B cell (primary cell): ENCODE measurements around the gene DDRGK1. TPM values are rescaled to one million over a fixed set of nuclear protein-coding genes. Genes with fewer than 3 reads are reported as not detected.

Experiments
- ATAC-seq: fragments of 200-7000 bp; cut with Tn5 transposase; one replicate; pipeline ENCODE4 v1.10.0; 2021; ENCODE audit warnings: low read depth, mild to moderate bottlenecking, moderate number of reproducible peaks, moderate library complexity
- CTCF ChIA-PET: fragments of 350-600 bp; sonication (Branson Sonifier 250); formaldehyde crosslinking; loops from one replicate; lab custom pipeline; 2021; ENCODE audit warnings: antibody characterized with exemption, inconsistent platforms; lab: Charles Lee
- POLR2A ChIA-PET: fragments of 350-600 bp; sonication (Branson Sonifier 250); formaldehyde crosslinking; loops from one replicate; lab custom pipeline; 2021; ENCODE audit warnings: antibody characterized with exemption; lab: Charles Lee
- DNase-seq: peaks from one replicate; pipeline ENCODE4 v3.0.0; 2013
- H2AFZ ChIP-seq: 2 replicates; pipeline ENCODE4 v1.6.1; 2012; ENCODE audit warnings: mild to moderate bottlenecking, low read depth, low read length; ENCODE audit not compliant: insufficient read depth, poor library complexity, severe bottlenecking
- H3K27ac ChIP-seq, 2 donors: 1 replicate in 1 of 2; 2 replicates in 1 of 2; pipeline ENCODE4 v1.5.1; 2012 to 2013; ENCODE audit warnings: low read length in 2 of 2, mild to moderate bottlenecking in 2 of 2, moderate library complexity in 1 of 2
- H3K27me3 ChIP-seq, 4 experiments: fragments of 200-600 bp in 1 of 4; sonication (generic) in 1 of 4; replicated peaks in 1 of 4; 1 replicate in 2 of 4; 2 replicates in 2 of 4; pipeline versions ENCODE4 v1.6.1 to v1.7.0; 2013 to 2016; ENCODE audit warnings: low read length in 3 of 4, mild to moderate bottlenecking in 2 of 4, mixed read lengths in 1 of 4, moderate library complexity in 1 of 4; ENCODE audit not compliant: insufficient read depth in 4 of 4, control insufficient read depth in 3 of 4; ENCODE audit errors: control extremely low read depth in 1 of 4
- H3K36me3 ChIP-seq, 2 experiments: replicated peaks in 1 of 2; 1 replicate in 1 of 2; 2 replicates in 1 of 2; pipeline versions ENCODE4 v1.6.1 to v1.7.1; 2013; ENCODE audit warnings: low read length in 1 of 2; ENCODE audit not compliant: insufficient read depth in 2 of 2, control insufficient read depth in 1 of 2; ENCODE audit errors: control extremely low read depth in 1 of 2, extremely low read depth in 1 of 2
- H3K4me1 ChIP-seq, 2 donors: fragments of 200-600 bp in 1 of 2; sonication (generic) in 1 of 2; 1 replicate in 1 of 2; 2 replicates in 1 of 2; pipeline versions ENCODE4 v1.5.1 to v1.6.1; 2013 to 2017; ENCODE audit warnings: low read length in 2 of 2; ENCODE audit not compliant: control insufficient read depth in 2 of 2, insufficient read depth in 2 of 2
- H3K4me2 ChIP-seq: replicated peaks from 2 replicates; pipeline ENCODE3; 2012; ENCODE audit warnings: mild to moderate bottlenecking, low read depth, low read length; ENCODE audit not compliant: poor library complexity, severe bottlenecking
- H3K4me3 ChIP-seq, 5 experiments: fragments of 200-600 bp in 1 of 5; sonication (generic) in 1 of 5; 1 replicate in 3 of 5; 2 replicates in 2 of 5; pipeline versions ENCODE4 v1.5.1 to v1.7.0; 2011 to 2016; ENCODE audit warnings: low read length in 4 of 5, mild to moderate bottlenecking in 4 of 5, low read depth in 2 of 5, control low read depth in 1 of 5, moderate library complexity in 1 of 5; ENCODE audit not compliant: insufficient read depth in 1 of 5; ENCODE audit errors: control extremely low read depth in 1 of 5, extremely low read depth in 1 of 5
- H3K79me2 ChIP-seq: fragments of 200-600 bp; sonication (generic); one replicate; pipeline ENCODE4 v1.6.0; 2016; ENCODE audit warnings: low read length; ENCODE audit not compliant: control insufficient read depth, insufficient read depth
- H3K9ac ChIP-seq: fragments of 200-600 bp; sonication (generic); 2 replicates; pipeline ENCODE4 v1.6.1; 2017; ENCODE audit warnings: mild to moderate bottlenecking, low read length, moderate library complexity
- H3K9me3 ChIP-seq, 3 donors: one replicate each; pipeline versions ENCODE4 v1.6.1 to v1.7.1; 2013; ENCODE audit warnings: low read length in 2 of 3; ENCODE audit not compliant: control insufficient read depth in 2 of 3, insufficient read depth in 1 of 3; ENCODE audit errors: control extremely low read depth in 1 of 3
- H4K20me1 ChIP-seq: 2 replicates; pipeline ENCODE4 v1.6.0; 2012; ENCODE audit warnings: mild to moderate bottlenecking, low read length; ENCODE audit not compliant: insufficient read depth, control insufficient read depth, poor library complexity, severe bottlenecking
- H3K27ac Mint-ChIP-seq: one replicate; pipeline ENCODE4 v1.8.0; 2021; ENCODE audit warnings: mixed read lengths
- H3K27me3 Mint-ChIP-seq: one replicate; pipeline ENCODE4 v1.8.0; 2021; ENCODE audit warnings: mixed read lengths
- H3K4me1 Mint-ChIP-seq: one replicate; pipeline ENCODE4 v1.8.0; 2021; ENCODE audit warnings: mixed read lengths
- H3K4me3 Mint-ChIP-seq: one replicate; pipeline ENCODE4 v1.8.0; 2021; ENCODE audit warnings: mixed read lengths
- H3K9me3 Mint-ChIP-seq: one replicate; pipeline ENCODE4 v1.8.0; 2022; ENCODE audit warnings: mixed read lengths; ENCODE audit not compliant: insufficient read depth
- CTCF ChIP-seq: fragments of 200-600 bp; IDR thresholded peaks from one replicate; pipeline ENCODE4 v1.8.0; 2022; ENCODE audit warnings: antibody characterized with exemption, mild to moderate bottlenecking
- EZH2 ChIP-seq: IDR thresholded peaks from 2 replicates; pipeline ENCODE4 v1.6.1; 2012; ENCODE audit warnings: borderline replicate concordance, low read depth, mild to moderate bottlenecking, moderate library complexity, low read length; ENCODE audit not compliant: insufficient read depth, poor library complexity, severe bottlenecking
- WGBS: methylation state at CpG from one replicate; pipeline ENCODE4 v1.1.5; 2013; ENCODE audit warnings: missing lambda C conversion rate; ENCODE audit not compliant: insufficient coverage; 5-methylcytosine and 5-hydroxymethylcytosine counted together
- intact Hi-C: fragments of 100-400 bp; cut with micrococcal nuclease; formaldehyde crosslinking; loops from one replicate; pipeline ENCODE4 v1.10.0; 2022
- polyA plus RNA-seq: library from polyadenylated mRNA; depleted of rRNA; stranded (reverse); fragments of >200 nt; gene quantifications from 2 replicates; pipeline ENCODE4 v1.2.3, GENCODE V29; 2012
- total RNA-seq, 2 donors: library from RNA; stranded (reverse); fragments of 120-200 nt in 1 of 2; gene quantifications; 1 replicate in 1 of 2; 2 replicates in 1 of 2; pipeline versions ENCODE4 v1.2.3 to v1.2.4, GENCODE V29; 2013 to 2022

DDRGK1 gene
- total and polyA plus RNA-seq, 2 donors (not counting 1 experiment from before 2014, with no cell fraction given), result 35.6 to 51.9 TPM

- ATAC-seq (no peak), DNase-seq (peak; percentile 35)
- Mint-ChIP-seq H3K4me1 (peaks cover 15% of the 10 kb centered on the region), H3K9me3 (no peaks in the 10 kb centered on the region), H3K27ac (peak overlapping the region; percentile 96), H3K27me3 (no peaks in the 10 kb centered on the region), H3K4me3 (peak overlapping the region; percentile 97)
- Histone ChIP-seq H3K4me1 (peaks cover 12% of the 10 kb centered on the region in 2 donors), H3K9me3 (no peaks in the 10 kb centered on the region), H3K9ac (peak overlapping the region; percentile 90), H4K20me1 (peaks cover 4% of the 10 kb centered on the region), H3K4me2 (peak overlapping the region; percentile 94), H3K79me2 (peaks cover 28% of the 10 kb centered on the region), H3K27ac (peak overlapping the region; percentile 80), H2AFZ (peak overlapping the region; percentile 92), H3K27me3 (no peaks in the 10 kb centered on the region), H3K4me3 (peak overlapping the region; percentile 73 to 89 (median 84)), H3K36me3 (peaks cover 3 to 20% of the 10 kb centered on the region in 2 experiments)
- no peak for TF ChIP-seq CTCF
- no peak for TF ChIP-seq EZH2
- intact Hi-C loops, result loop anchor here (1.0 to 5.0 kb wide), 5 partner anchors 15 to 157 kb away; partner anchors contain the start of genes FASTKD5, MRPS26 and UBOX5
- ChIA-PET CTCF (interaction anchor here (1.0 kb wide), 1 partner anchor 10 kb away, joined by 3 read pairs; no protein-coding TSS in a partner anchor), POLR2A (interaction anchor here (1.2 kb wide), 1 partner anchor 43 kb away, joined by 3 read pairs; no protein-coding TSS in a partner anchor)
- WGBS, result 16% methylated on average over 23 of the region's 31 CpGs
Observed at GRCh38 chr20:3203315-3204123, 963 bp downstream of the DDRGK1 start.

DNA sequence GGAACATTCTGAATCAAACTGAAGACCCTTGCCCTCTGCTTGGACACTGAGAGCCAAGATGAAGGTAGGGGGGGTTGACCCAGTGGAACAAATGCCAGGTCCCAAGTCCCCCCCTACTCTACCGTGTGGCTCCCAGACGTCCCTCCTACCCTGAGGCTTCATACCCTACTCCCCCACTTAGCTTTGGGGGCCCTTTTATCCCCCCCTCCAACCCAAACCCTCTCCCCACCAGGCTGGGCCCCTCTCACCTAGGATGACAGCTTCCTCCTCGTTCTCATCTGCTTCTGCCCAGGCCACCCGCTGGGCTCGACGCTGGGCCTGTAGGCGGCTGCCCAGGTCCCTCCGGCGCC lies 1.5 kb downstream of the DDRGK1 start:
- intact Hi-C loops, result loop anchor here (5.0 kb wide), 1 partner anchor 46 kb away; the partner anchor contains the start of genes FASTKD5 and UBOX5
- CTCF ChIA-PET, result interaction anchor here (1.0 kb wide), 1 partner anchor 11 kb away, joined by 3 read pairs; no protein-coding TSS in a partner anchor
- peaks cover 28% of the 10 kb centered on the region for H3K79me2 ChIP-seq
- DNase-seq (no peak), ATAC-seq (no peak)
- no peak overlapping the region for H3K27ac Mint-ChIP-seq
- H3K27me3 Mint-ChIP-seq, result no peaks in the 10 kb centered on the region
- POLR2A ChIA-PET, result no interaction called here
- no peaks in the 10 kb centered on the region for H3K27me3 ChIP-seq
- peaks cover 3 to 20% of the 10 kb centered on the region in 2 experiments for H3K36me3 ChIP-seq
- H2AFZ ChIP-seq, result no peak overlapping the region
- no peaks in the 10 kb centered on the region for H3K9me3 ChIP-seq
- peak overlapping the region; percentile 64 for H3K4me3 Mint-ChIP-seq
- peak overlapping the region in 2 of 5 experiments; percentile 82 to 87 for H3K4me3 ChIP-seq
- peaks cover 4% of the 10 kb centered on the region for H4K20me1 ChIP-seq
- H3K4me2 ChIP-seq, result peak overlapping the region; percentile 94
- peak overlapping the region in 1 of 2 donors; percentile 80 for H3K27ac ChIP-seq
- peaks cover 13% of the 10 kb centered on the region for H3K4me1 Mint-ChIP-seq
- H3K4me1 ChIP-seq, result peaks cover 8 to 11% of the 10 kb centered on the region in 2 donors
- WGBS, result 74% methylated on average over 9 of the region's 9 CpGs
- peak overlapping the region; percentile 90 for H3K9ac ChIP-seq
- TF ChIP-seq CTCF, result no peak
- H3K9me3 Mint-ChIP-seq, result no peaks in the 10 kb centered on the region
